GM19043 (cell line): ENCODE results near the gene MORN3.
"Not testable (repeated sequence)": the region's sequence is repeated elsewhere in the genome, so short reads cannot be mapped to it uniquely, and the experiment has no call there.

ENCODE experiments used
- ATAC-seq: cut with Tn5 transposase; IDR thresholded peaks from one replicate; pipeline ENCODE4 v1.9.1; 2021; ENCODE audit warnings: low read depth; ENCODE audit not compliant: unreplicated experiment

MORN3 gene

DNA sequence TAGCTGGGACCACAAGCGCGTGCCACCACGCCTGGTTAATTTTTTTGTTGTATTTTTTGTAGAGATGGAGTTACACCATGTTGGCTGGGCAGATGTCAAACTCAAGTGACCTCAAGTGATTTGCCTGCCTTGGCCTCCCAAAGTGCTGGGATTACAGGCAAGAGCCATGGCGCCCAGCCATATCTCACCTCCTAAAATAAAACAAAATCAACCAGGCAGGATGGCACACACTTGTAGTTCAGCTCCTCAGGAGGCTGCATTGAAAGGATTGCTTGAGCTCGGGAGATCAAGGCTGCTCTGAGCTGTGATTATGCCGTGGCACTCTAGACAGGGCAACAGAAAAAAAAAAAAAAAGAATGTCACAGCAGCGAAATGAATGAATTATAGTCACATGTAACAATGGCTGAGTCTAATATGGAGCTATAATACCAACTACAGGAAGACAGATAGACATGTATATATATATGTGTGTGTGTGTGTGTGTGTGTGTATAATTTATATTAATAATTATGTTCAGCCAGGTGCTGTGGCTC is 23.8 kb upstream of the MORN3 start:
- no peak for ATAC-seq

DNA sequence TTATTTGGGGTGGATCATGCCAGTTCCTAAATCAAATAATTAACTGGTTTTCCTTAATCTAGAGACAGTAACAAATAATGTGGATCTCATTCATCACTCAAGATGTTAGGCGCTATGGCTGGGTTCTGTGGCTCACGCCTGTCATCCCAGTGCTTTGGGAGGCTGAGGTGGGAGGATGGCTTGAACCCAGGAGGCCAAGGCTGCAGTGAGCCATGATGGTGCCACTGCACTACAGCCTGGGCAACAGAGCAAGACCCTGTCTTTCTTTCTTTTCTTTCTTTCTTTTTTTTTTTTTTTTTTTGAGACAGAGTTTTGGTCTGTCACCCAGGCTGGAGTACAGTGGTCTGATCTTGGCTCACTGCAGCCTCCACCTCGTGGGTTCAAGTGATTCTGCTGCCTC is 23.3 kb upstream of the MORN3 start:
- ATAC-seq, result not testable (repeated sequence)

DNA sequence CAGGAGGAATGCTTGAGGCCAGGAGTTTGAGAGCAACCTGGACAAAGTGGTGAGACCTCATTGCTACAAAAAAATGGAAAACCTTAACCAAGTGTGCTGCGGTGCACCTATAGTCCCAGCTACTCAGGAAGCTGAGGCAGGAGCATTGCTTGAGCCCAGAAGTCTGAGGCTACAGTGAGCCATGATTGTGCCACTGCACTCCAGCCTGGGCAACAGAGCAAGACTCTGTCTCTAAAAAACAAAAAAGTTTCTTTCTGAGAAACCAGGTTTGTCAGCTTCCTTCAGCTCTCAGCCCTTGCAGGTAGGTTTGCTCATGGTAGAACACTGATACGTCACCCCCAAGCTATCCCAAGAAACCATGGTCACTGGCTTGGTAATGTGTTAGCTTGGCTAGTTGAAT is 20.0 kb upstream of the MORN3 start:
- ATAC-seq, result no peak

DNA sequence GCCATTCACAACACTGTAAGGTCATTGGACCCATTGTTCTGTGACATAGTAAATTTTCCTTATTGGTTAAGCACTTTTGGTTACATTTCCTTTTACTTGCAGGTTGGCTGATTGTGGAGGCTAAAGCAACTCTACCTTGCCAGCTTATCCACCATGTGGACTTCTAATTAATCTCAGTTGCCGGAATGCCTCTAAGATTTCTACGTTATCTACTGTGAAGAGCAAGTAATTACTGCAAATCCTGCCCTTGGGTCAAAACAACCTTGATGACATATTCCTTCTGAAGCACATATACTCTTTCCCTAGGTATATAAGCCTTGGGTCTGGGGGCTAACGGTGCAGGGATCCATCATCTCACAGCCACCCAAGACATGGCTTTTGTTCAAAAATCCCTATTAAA is 19.5 kb upstream of the MORN3 start:
- ATAC-seq, result no peak

DNA sequence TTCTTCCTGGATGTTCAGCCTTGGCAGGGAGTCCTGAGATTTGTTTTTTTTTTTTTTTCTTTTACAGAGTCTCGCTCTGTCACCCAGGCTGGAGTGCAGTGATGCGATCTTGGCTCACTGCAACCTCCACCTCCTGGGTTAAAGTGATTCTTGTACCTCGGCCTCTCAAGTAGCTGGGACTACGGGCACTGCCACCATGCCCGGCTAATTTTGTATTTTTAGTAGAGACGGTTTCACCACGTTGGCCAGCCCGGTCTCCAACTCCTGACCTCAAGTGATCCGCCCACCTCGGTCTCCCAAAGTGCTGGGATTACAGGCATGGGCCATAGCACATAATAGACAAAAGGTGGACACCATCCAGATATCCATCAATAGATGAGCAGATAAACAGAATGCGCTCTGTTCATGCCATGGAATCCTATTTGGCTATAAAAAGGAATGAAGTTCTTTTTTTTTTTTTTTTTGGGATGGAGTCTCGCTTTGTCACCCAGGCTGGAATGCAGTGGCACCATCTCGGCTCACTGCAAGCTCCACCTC is 10.3 kb upstream of the MORN3 start:
- not testable (repeated sequence) for ATAC-seq

DNA sequence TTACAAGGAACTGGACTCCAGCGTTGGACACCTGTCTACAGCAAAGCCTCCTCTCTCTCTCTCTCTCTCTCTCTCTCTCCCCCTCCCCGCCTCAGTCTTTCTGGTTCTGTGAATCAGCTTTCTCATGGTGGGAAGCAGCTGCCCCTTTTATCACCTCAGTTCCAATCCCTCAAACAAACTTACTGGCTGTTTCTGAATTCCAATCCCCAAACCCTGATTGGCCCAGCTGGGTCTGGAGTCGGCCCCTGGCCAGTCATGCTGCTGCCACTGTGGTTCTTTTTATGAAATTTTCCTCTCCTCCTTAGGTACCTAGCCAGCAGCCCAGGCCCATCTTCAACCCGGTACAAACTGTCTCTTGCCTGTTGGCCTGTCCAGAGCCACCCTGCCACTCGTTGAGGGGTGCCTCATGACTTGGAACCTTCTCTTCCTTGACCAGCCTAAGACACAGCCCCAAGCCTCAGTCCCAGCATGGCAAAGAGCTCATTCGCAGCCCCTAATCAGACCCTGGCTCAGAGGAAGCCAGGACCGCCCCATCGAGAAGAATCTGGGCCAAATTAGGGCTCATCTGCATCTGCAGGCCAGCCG is 9.4 kb upstream of the MORN3 start:
- ATAC-seq, result no peak

DNA sequence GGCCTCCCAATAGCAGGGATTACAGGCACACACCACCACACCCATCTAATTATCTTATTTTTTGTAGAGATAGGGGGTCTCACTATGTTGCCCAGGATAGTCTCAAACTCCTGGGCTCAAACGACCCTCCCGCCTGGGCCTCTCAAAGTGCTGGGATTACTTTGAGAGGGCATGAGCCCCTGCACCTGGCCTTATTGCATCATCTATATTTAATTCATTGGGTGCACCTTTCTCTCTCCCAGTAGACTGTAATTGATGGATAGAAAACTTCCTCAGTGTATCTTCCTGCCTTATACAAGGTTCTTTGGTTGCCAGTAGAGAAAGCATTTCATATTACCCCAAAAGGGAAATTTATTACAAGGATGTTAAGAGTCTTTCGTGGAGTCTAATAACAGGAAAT is 8.9 kb upstream of the MORN3 start:
- no peak for ATAC-seq

DNA sequence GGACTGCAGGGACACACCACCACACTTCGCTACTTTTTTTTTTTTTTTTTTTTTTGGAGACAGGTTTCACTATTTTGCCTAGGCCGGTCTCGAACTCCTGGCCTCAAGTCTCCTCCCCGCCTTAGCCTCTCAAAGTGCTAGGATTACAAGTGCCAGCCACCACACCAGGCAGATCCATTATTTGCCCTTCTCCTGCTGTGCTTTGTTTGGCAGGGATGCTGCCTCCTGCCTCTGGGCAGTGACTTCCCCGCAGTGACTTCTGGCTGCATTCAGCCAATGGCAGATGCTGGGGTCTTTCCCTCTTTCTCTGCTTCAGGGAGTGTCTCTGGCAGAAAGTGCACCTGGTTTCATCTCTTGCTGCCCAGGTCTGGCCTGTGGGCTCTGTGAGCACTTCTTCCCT is 6.7 kb upstream of the MORN3 start:
- ATAC-seq, result no peak

DNA sequence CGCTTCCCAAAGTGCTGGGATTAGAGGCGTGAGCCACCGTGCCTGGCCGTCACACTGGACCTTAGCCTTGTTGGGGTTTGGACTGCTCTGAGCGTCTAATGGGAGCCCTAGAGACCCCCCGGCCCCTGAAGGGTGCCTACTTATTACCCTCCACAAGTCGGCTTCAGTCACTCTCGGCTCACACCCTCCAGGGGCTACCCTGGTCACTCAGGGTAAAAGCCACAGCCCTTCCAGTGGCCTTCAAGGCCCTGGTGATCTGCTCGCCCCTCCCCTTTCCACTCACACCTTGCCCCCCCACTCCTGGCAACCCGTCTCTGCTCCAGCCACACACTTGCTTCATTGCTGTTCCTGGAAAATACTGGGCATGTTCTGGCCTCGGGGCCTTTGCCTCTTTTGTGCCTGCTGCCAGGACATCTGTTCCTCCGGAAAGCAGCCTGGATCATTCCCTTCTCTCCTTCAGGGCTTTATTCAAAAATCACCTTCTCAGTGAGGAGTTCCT is 3.6 kb upstream of the MORN3 start:
- no peak for ATAC-seq

DNA sequence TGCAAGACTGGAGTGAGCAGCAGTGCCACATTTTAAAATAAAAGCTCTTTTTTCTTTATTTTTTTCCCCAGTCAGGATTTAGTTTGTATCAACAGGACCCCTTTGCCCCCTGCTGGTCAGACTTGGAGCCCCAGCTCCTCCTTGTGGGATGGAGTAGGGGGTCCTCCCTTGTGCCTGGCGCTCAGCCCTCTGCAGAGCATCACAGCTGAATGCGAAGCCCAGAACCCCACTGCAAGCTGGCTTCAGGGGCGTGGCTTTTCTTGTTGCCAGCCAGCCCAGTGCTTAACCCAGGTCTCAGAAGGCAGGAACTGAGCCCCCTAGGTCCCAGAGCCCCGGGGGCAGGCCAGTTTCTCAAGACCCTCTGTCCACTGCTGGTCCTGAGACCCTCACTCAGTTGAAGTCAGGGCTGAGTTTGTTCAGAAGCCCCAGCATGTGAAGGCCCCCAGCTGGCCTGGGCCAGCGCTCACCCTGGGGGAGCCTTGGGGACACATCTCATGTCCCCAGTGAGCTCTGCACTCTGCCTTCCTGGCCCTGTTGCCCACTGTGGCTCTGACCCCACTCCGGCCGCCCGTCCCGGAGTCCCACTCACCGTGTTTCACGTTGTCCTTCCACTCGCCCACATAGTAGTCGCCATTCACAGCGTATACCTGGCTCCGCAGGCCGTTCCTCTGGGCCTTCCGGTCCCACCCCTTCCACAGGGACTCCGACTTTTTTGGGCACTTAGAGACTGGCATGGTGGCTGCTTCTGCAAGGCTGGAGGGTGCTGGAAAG is 519 bp downstream of the MORN3 start:
- no peak for ATAC-seq

DNA sequence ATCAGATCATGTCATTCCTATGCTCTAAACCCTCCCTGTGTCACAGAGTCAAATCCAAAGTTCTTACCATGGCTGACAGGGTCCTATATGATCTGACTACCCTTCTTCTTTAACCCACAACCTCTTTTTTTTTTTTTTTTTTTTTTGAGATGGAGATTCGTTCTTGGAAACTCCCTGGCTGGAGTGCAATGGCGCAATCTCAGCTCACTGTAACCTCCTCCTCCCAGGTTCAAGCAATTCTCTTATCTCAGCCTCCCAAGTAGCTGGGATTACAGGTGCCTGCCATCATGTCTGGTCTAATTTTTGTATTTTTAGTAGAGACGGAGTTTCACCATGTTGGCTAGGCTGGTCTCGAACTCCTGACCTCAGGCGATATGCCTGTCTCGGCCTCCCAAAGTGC is 2.6 kb downstream of the MORN3 start:
- not testable (repeated sequence) for ATAC-seq

DNA sequence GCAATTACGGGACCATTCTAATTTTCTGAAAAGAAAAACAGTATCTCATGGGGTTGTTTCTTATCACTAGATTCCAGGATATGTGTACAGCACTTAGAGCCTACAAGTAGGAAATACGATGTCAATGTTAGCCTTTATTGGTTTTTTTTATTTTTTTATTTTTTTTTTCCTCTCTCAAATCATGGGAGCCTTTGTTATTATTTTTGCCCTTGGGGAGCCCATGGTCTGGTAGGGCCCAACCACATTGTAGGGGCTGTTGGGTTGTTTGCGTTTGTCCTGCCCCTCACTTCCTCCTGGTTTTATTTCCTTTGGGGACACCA is 5.9 kb downstream of the MORN3 start:
- ATAC-seq, result no peak

DNA sequence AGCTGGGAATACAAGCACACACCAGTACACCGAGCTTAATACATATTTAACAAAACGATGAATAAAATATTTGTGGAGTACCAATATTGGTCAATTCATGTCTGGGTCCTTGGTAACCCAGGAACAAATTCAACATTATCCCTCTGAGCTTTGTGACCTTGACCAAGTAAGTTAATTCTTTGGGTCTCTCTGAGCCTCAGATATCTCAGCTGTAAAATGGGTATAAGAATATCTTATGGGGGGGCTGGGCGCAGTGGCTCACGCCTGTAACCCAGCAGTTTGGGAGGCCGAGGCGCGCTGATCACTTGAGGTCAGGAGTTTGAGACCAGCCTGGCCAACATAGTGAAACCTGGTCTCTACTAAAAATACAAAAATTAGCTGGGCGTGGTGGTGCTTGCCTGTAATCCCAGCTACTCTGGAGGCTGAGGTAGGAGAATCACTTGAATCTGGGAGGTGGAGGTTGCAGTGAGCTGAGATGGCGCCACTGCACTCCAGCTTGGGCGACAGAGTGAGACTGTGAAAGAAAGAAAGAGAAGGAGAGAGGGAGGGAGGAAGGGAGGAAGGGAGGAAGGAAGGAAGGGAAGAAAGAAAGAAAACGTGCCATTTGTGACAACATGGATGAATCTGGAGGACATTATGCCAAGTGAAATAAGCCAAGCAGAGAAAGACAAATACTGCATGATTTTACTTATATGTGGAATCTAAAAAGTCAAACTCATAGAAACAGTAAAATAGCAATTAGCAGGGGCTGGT is 7.9 kb downstream of the MORN3 start:
- ATAC-seq, result not testable (repeated sequence)

DNA sequence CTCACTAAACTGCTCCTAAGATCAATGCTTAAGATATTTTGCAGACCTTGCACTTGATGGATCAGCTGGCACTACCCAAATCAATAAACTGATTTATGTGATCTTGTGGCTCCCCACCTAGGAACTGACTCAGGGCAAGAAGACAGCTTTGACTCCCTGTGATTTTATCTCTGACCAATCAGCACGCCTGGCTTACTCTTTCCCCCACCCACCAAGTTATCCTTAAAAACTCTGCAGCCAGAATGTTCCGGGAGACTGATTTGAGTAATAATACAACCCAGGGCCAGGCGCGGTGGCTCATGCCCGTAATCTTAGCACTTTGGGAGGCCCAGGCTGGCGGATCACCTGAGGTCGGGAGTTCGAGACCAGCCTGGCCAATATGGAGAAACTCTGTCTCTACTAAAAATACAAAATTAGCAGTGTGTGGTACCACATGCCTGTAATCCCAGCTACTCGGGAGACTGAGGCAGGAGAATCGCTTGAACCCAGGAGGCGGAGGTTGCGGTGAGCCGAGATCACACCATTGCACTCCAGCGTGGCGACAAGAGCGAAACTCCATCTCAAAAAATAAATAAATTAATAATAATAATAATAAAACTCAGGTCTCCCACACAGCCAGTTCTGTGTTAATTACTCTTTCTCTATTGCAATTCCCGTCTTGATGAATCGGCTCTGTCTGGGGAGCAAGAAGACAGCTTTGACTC is 12.0 kb downstream of the MORN3 start:
- ATAC-seq, result no peak

DNA sequence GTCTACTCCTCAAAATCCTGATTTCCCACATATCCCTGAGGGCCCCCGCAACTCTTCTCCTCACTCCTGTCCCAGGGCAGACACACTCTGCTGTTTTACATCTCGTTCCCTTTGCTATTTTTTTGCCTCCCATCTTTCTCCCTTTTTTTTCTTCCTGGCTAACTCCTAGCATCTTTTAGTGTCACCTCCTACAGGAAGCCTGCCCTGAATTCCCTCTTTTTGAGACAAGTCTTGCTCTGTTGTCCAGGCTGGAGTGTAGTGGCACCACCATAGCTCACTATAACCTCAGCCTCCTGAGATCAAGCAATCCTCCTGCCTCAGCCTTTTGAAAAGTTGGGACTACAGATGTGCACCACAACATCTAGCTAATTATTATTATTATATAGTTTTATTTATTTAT is 13.3 kb downstream of the MORN3 start:
- no peak for ATAC-seq

DNA sequence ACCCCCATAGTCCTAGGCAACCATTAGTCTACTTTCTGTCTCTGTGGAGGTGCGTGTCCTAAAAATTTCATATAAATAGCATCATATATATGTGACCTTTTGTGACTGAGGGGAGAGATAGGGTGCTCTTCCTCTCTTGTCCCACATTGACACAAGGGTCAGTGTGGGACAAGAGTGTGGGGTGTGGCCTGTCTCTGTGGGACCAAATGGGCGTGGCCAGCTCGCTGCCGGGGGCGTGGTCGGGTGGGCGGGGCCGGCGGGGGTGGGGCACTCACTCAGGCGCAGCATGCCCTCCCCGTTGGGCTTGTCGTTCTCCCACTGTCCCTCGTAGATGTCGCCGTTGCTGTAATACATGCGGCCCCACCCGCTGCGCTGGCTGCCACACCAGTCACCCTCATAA is 15.5 kb downstream of the MORN3 start:
- ATAC-seq, result no peak

DNA sequence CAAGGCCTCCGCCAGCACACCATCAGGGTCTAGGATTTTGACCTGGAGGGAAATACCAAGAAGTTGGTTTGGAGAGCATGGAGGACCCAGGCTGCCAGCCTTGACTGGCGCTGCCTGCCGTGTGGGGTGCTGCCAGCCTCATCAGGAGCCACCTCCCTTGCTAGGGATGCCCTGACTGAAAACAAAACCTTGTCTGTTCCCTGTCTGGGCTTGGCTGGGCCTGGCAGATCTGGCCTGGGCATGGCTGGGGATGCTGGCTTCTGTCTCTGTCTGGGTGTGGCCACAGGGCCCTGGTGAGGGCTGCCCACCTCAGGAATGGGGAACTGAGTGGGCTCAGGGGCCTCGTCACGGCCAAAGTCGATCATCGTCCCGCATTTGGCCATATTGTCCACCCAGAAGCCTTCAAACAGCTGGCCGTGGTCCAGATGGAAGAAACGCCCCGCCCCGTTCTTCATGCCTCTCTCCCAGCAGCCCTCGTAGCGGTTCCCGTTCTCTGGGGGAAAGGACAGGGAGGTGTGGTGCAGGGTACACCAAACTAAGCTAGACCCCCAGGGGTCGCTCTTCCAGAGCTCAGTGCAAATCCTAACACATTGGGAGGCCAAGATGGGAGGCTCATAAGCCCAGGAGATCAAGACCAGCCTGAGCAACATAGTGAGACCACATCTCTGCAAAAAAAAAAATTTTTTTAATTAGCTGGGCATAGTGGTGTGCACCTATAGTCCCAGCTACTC is 16.5 kb downstream of the MORN3 start:
- no peak for ATAC-seq

DNA sequence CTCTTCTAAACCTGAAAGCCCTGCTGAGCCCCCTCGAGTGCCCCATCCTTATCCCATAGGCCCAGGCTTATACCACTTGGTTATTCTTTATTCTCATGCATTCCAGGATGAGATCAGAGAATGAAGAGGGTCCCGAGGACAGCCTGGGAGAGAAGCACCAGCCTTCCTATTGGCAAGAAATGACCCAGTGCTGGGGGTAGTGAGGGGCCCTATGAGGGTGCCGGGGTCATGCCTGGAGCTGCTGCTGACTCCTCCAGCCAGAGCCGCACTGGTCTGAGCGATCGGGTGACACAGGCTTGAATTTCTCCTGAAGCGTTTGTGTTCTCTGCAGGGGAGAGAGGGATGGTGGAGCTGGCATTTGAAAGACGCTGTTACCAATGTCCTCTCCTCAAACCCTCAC is 18.1 kb downstream of the MORN3 start:
- ATAC-seq, result no peak

DNA sequence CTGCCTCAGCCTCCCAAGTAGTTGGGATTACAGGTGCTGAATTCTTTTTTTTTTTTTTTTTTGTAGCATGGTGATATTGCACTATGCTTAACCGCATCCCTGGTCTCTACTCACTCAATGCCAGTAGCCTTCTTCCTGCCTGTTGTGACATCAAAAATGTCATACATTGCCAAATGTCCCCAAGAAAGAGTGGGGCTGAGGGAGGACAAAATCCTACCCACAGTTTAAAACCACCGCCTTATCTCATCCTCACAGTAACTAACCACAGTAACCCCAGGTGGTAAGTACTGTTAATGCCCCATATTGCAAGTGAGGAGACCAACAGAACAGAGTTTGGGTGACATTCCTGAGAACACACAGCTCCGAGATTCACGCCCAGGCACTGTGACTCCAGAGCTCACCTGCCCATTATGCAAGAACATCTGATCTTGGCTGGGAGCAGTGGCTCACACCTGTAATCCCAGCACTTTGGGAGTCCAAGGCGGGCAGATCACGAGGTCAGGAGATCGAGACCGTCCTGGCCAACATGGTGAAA is 19.6 kb downstream of the MORN3 start:
- ATAC-seq, result no peak

DNA sequence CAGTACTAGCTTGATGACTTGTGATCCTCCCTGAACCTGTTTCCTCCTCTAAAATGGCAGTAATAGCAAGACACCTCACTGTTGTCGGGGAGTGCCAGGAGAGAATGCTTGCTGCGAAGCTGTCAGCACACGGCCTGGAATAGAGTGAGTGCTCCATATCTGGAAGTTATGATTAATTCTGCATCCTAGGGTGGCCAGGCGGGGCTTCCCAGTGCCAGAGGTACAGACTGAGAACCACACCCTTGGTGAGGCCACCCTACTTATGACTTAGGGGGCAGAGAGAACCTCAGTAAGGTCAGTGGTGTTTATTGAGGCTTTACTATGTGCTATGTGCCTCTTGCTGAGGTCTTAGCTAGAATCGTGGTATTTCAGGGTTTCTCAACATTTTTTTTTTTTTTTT is 20.1 kb downstream of the MORN3 start:
- ATAC-seq, result no peak
